Astrocyte (in vitro differentiated cells and primary cell): ENCODE results near the gene CACNA1C. TPM values are rescaled to one million over a fixed set of nuclear protein-coding genes. Genes with fewer than 3 reads are reported as not detected.

Experiments used
- DNase-seq: peaks from one replicate; pipeline ENCODE4 v3.0.0-alpha.2; 2010; ENCODE audit warnings: low read depth
- FAIRE-seq: peaks from 2 replicates; lab custom pipeline; 2011; peaks lifted over from hg19 to GRCh38; lab: Jason Lieb, UNC
- H2AFZ ChIP-seq: 2 replicates; pipeline ENCODE4 v1.6.0; 2012; ENCODE audit warnings: low read depth, low read length, inconsistent platforms
- H3K27ac ChIP-seq: 2 replicates; pipeline ENCODE4 v1.5.1; 2011; ENCODE audit warnings: low read depth, low read length, inconsistent platforms
- H3K27me3 ChIP-seq: 2 replicates; pipeline ENCODE4 v1.6.0; 2011; ENCODE audit warnings: low read length, inconsistent platforms; ENCODE audit not compliant: insufficient read depth
- H3K36me3 ChIP-seq: 2 replicates; pipeline ENCODE4 v1.5.1; 2011; ENCODE audit warnings: low read length, inconsistent platforms; ENCODE audit not compliant: insufficient read depth
- H3K4me1 ChIP-seq: 2 replicates; pipeline ENCODE4 v1.5.1; 2011; ENCODE audit warnings: low read length, inconsistent platforms; ENCODE audit not compliant: insufficient read depth
- H3K4me2 ChIP-seq: 2 replicates; pipeline ENCODE4 v1.6.0; 2012; ENCODE audit warnings: low read length, inconsistent platforms
- H3K4me3 ChIP-seq: 2 replicates; pipeline ENCODE4 v1.5.1; 2011; ENCODE audit warnings: low read depth, mild to moderate bottlenecking, low read length, inconsistent platforms; ENCODE audit not compliant: insufficient read depth
- H3K79me2 ChIP-seq: 2 replicates; pipeline ENCODE4 v1.6.0; 2012; ENCODE audit warnings: mild to moderate bottlenecking, low read length, inconsistent platforms; ENCODE audit not compliant: insufficient read depth
- H3K9ac ChIP-seq: 2 replicates; pipeline ENCODE4 v1.6.0; 2012; ENCODE audit warnings: mild to moderate bottlenecking, low read length, inconsistent platforms
- H3K9me3 ChIP-seq: 2 replicates; pipeline ENCODE4 v1.5.1; 2012; ENCODE audit warnings: low read depth, mild to moderate bottlenecking, low read length, inconsistent platforms; ENCODE audit not compliant: insufficient read depth
- H4K20me1 ChIP-seq: 2 replicates; pipeline ENCODE4 v1.6.0; 2012; ENCODE audit warnings: low read length, inconsistent platforms; ENCODE audit not compliant: insufficient read depth
- H3K27ac Mint-ChIP-seq: one replicate; pipeline ENCODE4 v1.8.0; 2021; ENCODE audit warnings: mild to moderate bottlenecking, mixed read lengths; ENCODE audit not compliant: unreplicated experiment
- H3K27me3 Mint-ChIP-seq: one replicate; pipeline ENCODE4 v1.8.0; 2021; ENCODE audit warnings: low read depth, mixed read lengths; ENCODE audit not compliant: unreplicated experiment
- H3K36me3 Mint-ChIP-seq: one replicate; pipeline ENCODE4 v1.8.0; 2021; ENCODE audit warnings: low read depth, mixed read lengths; ENCODE audit not compliant: unreplicated experiment
- H3K4me1 Mint-ChIP-seq: one replicate; pipeline ENCODE4 v1.8.0; 2021; ENCODE audit warnings: low read depth, mixed read lengths; ENCODE audit not compliant: unreplicated experiment
- H3K4me3 Mint-ChIP-seq: one replicate; pipeline ENCODE4 v1.8.0; 2021; ENCODE audit warnings: mild to moderate bottlenecking, moderate library complexity, mixed read lengths; ENCODE audit not compliant: unreplicated experiment
- H3K9me3 Mint-ChIP-seq: one replicate; pipeline ENCODE4 v1.8.0; 2021; ENCODE audit warnings: mild to moderate bottlenecking, mixed read lengths; ENCODE audit not compliant: unreplicated experiment
- EZH2 ChIP-seq: IDR thresholded peaks from 2 replicates; pipeline ENCODE4 v1.6.1; 2012; ENCODE audit warnings: mild to moderate bottlenecking, low read length, inconsistent platforms; ENCODE audit not compliant: insufficient read depth
- total RNA-seq: library from RNA; stranded (reverse); gene quantifications from 2 replicates; pipeline ENCODE4 v1.2.1, GENCODE V29; 2021
- TF ChIP-seq, protein P1 (sequence below): IDR thresholded peaks from 2 replicates; pipeline ENCODE4 v1.5.1; 2011; ENCODE audit warnings: low read depth, mild to moderate bottlenecking, inconsistent platforms, low read length, moderate library complexity; ENCODE audit not compliant: insufficient read depth

The CACNA1C gene
- total RNA-seq, 1 donor from 2014 or later = 2.1 TPM

- peaks cover 16% of the 10 kb centered on the region for H3K4me1 ChIP-seq
- no peak overlapping the region for H3K9ac ChIP-seq
- no peaks in the 10 kb centered on the region for H4K20me1 ChIP-seq
- DNase-seq (no peak), FAIRE-seq (no peak)
- Mint-ChIP-seq H3K27me3 (peaks cover 29% of the 10 kb centered on the region), H3K27ac (no peak overlapping the region), H3K4me3 (no peak overlapping the region), H3K36me3 (peaks cover 2% of the 10 kb centered on the region), H3K4me1 (no peaks in the 10 kb centered on the region), H3K9me3 (no peaks in the 10 kb centered on the region)
- H3K9me3 ChIP-seq = no peaks in the 10 kb centered on the region
- no peaks in the 10 kb centered on the region for H3K36me3 ChIP-seq
- H3K4me2 ChIP-seq = no peak overlapping the region
- H2AFZ ChIP-seq = no peak overlapping the region
- H3K27ac ChIP-seq = no peak overlapping the region
- H3K4me3 ChIP-seq = no peak overlapping the region
- TF ChIP-seq EZH2 = no peak
- TF ChIP-seq, protein P1, sequence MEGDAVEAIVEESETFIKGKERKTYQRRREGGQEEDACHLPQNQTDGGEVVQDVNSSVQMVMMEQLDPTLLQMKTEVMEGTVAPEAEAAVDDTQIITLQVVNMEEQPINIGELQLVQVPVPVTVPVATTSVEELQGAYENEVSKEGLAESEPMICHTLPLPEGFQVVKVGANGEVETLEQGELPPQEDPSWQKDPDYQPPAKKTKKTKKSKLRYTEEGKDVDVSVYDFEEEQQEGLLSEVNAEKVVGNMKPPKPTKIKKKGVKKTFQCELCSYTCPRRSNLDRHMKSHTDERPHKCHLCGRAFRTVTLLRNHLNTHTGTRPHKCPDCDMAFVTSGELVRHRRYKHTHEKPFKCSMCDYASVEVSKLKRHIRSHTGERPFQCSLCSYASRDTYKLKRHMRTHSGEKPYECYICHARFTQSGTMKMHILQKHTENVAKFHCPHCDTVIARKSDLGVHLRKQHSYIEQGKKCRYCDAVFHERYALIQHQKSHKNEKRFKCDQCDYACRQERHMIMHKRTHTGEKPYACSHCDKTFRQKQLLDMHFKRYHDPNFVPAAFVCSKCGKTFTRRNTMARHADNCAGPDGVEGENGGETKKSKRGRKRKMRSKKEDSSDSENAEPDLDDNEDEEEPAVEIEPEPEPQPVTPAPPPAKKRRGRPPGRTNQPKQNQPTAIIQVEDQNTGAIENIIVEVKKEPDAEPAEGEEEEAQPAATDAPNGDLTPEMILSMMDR = no peak
- H3K27me3 ChIP-seq = no peaks in the 10 kb centered on the region
- no peaks in the 10 kb centered on the region for H3K79me2 ChIP-seq
These were observed 253.9 kb downstream of the CACNA1C start for GRCh38 chr12:2306735-2307134.

DNA sequence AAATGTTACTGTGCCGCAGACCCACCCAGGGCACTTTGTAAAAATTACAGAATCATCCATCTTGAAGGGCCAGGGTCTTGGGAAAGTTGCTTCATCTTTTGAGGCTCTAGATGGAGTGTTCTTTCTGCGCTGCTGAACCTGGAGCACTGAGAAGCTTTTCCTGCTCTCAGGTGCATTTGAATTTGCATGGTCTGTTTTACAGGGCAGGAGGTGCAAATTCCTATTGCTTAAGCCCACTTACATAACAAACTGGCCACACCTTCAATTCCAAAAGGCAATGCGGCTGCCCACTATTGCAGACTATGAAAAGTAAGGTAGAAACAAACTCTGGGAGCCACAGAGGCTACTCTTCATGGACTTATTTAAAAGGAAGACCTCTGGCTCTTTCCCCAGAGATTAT lies 254.8 kb downstream of the CACNA1C start:
- Histone ChIP-seq H3K79me2 (no peaks in the 10 kb centered on the region), H3K9ac (no peak overlapping the region), H3K4me3 (no peak overlapping the region), H3K4me1 (peaks cover 16% of the 10 kb centered on the region), H3K4me2 (no peak overlapping the region), H4K20me1 (no peaks in the 10 kb centered on the region), H3K27ac (no peak overlapping the region), H3K27me3 (no peaks in the 10 kb centered on the region), H2AFZ (no peak overlapping the region), H3K36me3 (no peaks in the 10 kb centered on the region), H3K9me3 (no peaks in the 10 kb centered on the region)
- TF ChIP-seq, protein P1 = no peak
- TF ChIP-seq EZH2 = no peak
- DNase-seq = no peak
- H3K27ac Mint-ChIP-seq = no peak overlapping the region
- FAIRE-seq = no peak
- H3K4me1 Mint-ChIP-seq = no peaks in the 10 kb centered on the region
- no peaks in the 10 kb centered on the region for H3K9me3 Mint-ChIP-seq
- peaks cover 2% of the 10 kb centered on the region for H3K36me3 Mint-ChIP-seq
- H3K4me3 Mint-ChIP-seq = no peak overlapping the region
- H3K27me3 Mint-ChIP-seq = peaks cover 26% of the 10 kb centered on the region

DNA sequence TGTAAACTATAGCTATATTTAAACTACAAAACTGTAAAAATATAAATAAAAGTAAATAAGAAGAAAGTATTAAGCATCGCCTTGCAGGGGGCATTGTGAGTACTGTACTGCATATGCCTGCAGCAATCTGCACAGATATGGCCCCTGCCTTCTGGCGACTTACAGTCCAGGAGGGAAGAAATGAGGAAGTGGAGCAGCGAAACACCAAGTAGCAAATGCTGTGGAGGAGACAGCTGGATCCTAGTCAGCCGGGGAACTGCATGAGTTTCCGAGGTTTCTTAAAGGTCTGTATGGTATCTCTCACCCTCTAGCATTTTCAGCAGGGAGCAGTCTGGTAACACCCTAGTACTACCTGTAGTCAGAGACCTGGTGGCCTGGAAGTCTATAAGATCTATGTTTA lies 256.9 kb downstream of the CACNA1C start:
- H3K27me3 Mint-ChIP-seq = peaks cover 19% of the 10 kb centered on the region
- Histone ChIP-seq H3K9ac (no peak overlapping the region), H3K4me1 (peaks cover 16% of the 10 kb centered on the region), H4K20me1 (no peaks in the 10 kb centered on the region), H3K27me3 (no peaks in the 10 kb centered on the region), H3K9me3 (no peaks in the 10 kb centered on the region), H3K4me3 (no peak overlapping the region), H3K27ac (no peak overlapping the region), H2AFZ (no peak overlapping the region), H3K79me2 (no peaks in the 10 kb centered on the region), H3K4me2 (no peak overlapping the region), H3K36me3 (no peaks in the 10 kb centered on the region)
- FAIRE-seq (no peak), DNase-seq (no peak)
- H3K4me3 Mint-ChIP-seq = no peak overlapping the region
- no peaks in the 10 kb centered on the region for H3K36me3 Mint-ChIP-seq
- no peak for TF ChIP-seq EZH2
- TF ChIP-seq, protein P1 = no peak
- no peaks in the 10 kb centered on the region for H3K4me1 Mint-ChIP-seq
- H3K9me3 Mint-ChIP-seq = peaks cover 10% of the 10 kb centered on the region
- no peak overlapping the region for H3K27ac Mint-ChIP-seq
